DOHH2 (cell line): ENCODE data around the gene ATP10B.

Experiments
- CTCF ChIP-seq: fragments of 200-600 bp; sonication (generic); IDR thresholded peaks from one replicate; pipeline ENCODE4 v1.5.1; 2014; ENCODE audit warnings: antibody characterized with exemption, mild to moderate bottlenecking, low read depth, low read length; ENCODE audit not compliant: poor library complexity, severe bottlenecking
- EZH2phosphoT487 ChIP-seq: fragments of 200-600 bp; sonication (generic); IDR thresholded peaks from 2 replicates; pipeline ENCODE4 v1.6.1; 2017; ENCODE audit warnings: borderline replicate concordance, mild to moderate bottlenecking, antibody characterized with exemption, low read length, moderate library complexity, mixed read lengths

- no peak for TF ChIP-seq CTCF
- TF ChIP-seq EZH2phosphoT487: no peak
Measured at GRCh38 chr5:160799184-160799583, 52.8 kb downstream of the ATP10B start.
